Stimulated activated CD4-positive, alpha-beta T cell treated with anti-CD3 and anti-CD28 coated beads, Interleukin-1b, Interleukin-23, amount 100 ng/mL, for 24 hours (primary cell): ENCODE data around the gene POLG.
A peak's percentile ranks its signal among the peaks of the same experiment; 100 is the strongest.

Experiments
- DNase-seq, 4 experiments: peaks; one replicate each; pipeline ENCODE4 v3.0.0-alpha.2; 2020; ENCODE audit warnings: low read depth in 4 of 4, low spot score in 1 of 4

Gene POLG

GRCh38 chr15:89356634-89357298, 22.1 kb upstream of the POLG start:
- DNase-seq: no peak

- no peak for DNase-seq
Measured at GRCh38 chr15:89353991-89354390, 19.4 kb upstream of the POLG start.

GRCh38 chr15:89352476-89352875, 17.9 kb upstream of the POLG start:
- DNase-seq: no peak

GRCh38 chr15:89349206-89349558, 14.6 kb upstream of the POLG start:
- DNase-seq: no peak

GRCh38 chr15:89346516-89347231, 12.1 kb upstream of the POLG start:
- DNase-seq: no peak

- DNase-seq: no peak
Measured at GRCh38 chr15:89345248-89345647, 10.6 kb upstream of the POLG start.

GRCh38 chr15:89342840-89343239, 8.2 kb upstream of the POLG start:
- no peak for DNase-seq

GRCh38 chr15:89341316-89342005, 6.8 kb upstream of the POLG start:
- no peak for DNase-seq

- DNase-seq: no peak
Measured at GRCh38 chr15:89340573-89340972, 5.9 kb upstream of the POLG start.

- no peak for DNase-seq
Measured at GRCh38 chr15:89338036-89338435, 3.4 kb upstream of the POLG start.

GRCh38 chr15:89335298-89336041, 846 bp upstream of the POLG start:
- DNase-seq: peak in 1 of 4 experiments; percentile 16

- no peak for DNase-seq
Measured at GRCh38 chr15:89333959-89334509, 590 bp downstream of the POLG start.

- no peak for DNase-seq
Measured at GRCh38 chr15:89333011-89333860, 1.4 kb downstream of the POLG start.

GRCh38 chr15:89332446-89332845, 2.2 kb downstream of the POLG start:
- no peak for DNase-seq

GRCh38 chr15:89330881-89331595, 3.6 kb downstream of the POLG start:
- no peak for DNase-seq

GRCh38 chr15:89330119-89330518, 4.5 kb downstream of the POLG start:
- no peak for DNase-seq

- DNase-seq: no peak
Measured at GRCh38 chr15:89329329-89330084, 5.1 kb downstream of the POLG start.

- no peak for DNase-seq
Measured at GRCh38 chr15:89328398-89329254, 6.0 kb downstream of the POLG start.
